Measurements from ENCODE around the gene MAP4K2. TPM values are rescaled to one million over a fixed set of nuclear protein-coding genes. Genes with fewer than 3 reads are reported as not detected.

Gene MAP4K2
- total and polyA plus RNA-seq, 2 of the 8 experiments (the other 6 are each of a cell fraction or from before 2014, with no cell fraction given) = 20.1 to 20.7 TPM

GRCh38 chr11:64813826-64814225, 10.8 kb upstream of the MAP4K2 start:
- no peak for FAIRE-seq
- Histone ChIP-seq H3K14ac (ENCODE audit: insufficient read length) (no peak overlapping the region), H3K4me1 (replicated peaks in 1 of 4; ENCODE audit: control insufficient read depth in 3 of 4, insufficient read depth in 4 of 4, low read length in 3 of 4) (peaks cover 0 to 7% (median 2%) of the 10 kb centered on the region in 4 experiments; a peak in 5 of 7 replicates), H3K9ac (replicated peaks in 1 of 4; ENCODE audit: extremely low read depth in 1 of 4, low read depth in 3 of 4, low read length in 3 of 4) (no peak overlapping the region), H3K56ac (replicated peaks; ENCODE audit: insufficient read length, low read depth, low read length) (no peak overlapping the region), H3K36me3 (ENCODE audit: control insufficient read depth in 2 of 4, insufficient read depth in 4 of 4, low read length in 3 of 4) (no peaks in the 10 kb centered on the region), H3K79me1 (ENCODE audit: low read depth, low read length) (peaks cover 2% of the 10 kb centered on the region), H2BK5ac (ENCODE audit: low read depth, low read length) (no peak overlapping the region), H3K18ac (ENCODE audit: extremely low read depth, low read length) (no peak overlapping the region), H4K5ac (ENCODE audit: insufficient read length, low read depth, low read length) (no peak overlapping the region), H2BK12ac (ENCODE audit: low read depth, low read length) (no peak overlapping the region), H3K4ac (replicated peaks; ENCODE audit: insufficient read length, low read depth, low read length) (no peak overlapping the region), H4K20me1 (replicated peaks in 1 of 2; ENCODE audit: control insufficient read depth in 1 of 2, insufficient read depth in 2 of 2, low read length in 2 of 2) (peaks cover 0 to 5% of the 10 kb centered on the region in 2 experiments), H3K23me2 (ENCODE audit: low read depth, low read length) (peaks cover 8% of the 10 kb centered on the region; the same call in 1 of the 2 replicates), H2BK15ac (ENCODE audit: low read length) (no peak overlapping the region), H4K91ac (replicated peaks; ENCODE audit: insufficient read length, low read length) (no peak overlapping the region), H3K27me3 (replicated peaks in 1 of 4; ENCODE audit: control insufficient read depth in 3 of 4, extremely low read depth in 1 of 4, insufficient read depth in 3 of 4, low read length in 3 of 4) (no peaks in the 10 kb centered on the region), H2AK5ac (ENCODE audit: low read depth, low read length) (no peak overlapping the region), H3K4me3 (ENCODE audit: extremely low read depth in 1 of 4, insufficient read depth in 2 of 4, low read depth in 3 of 4, low read length in 4 of 4) (no peak overlapping the region), H2BK20ac (ENCODE audit: low read length) (no peak overlapping the region), H3K79me2 (ENCODE audit: control insufficient read depth in 1 of 2, insufficient read depth in 2 of 2, low read length in 2 of 2) (no peaks in the 10 kb centered on the region; a peak in 1 of 4 replicates), H2AFZ (ENCODE audit: low read length) (no peak overlapping the region), H2BK120ac (replicated peaks; ENCODE audit: low read depth, low read length) (no peak overlapping the region), H3K27ac (ENCODE audit: low read depth, low read length) (no peak overlapping the region), H3K4me2 (ENCODE audit: insufficient read depth in 1 of 2, low read depth in 2 of 2, low read length in 2 of 2) (no peak overlapping the region), H3K23ac (ENCODE audit: insufficient read length) (no peak overlapping the region), H4K8ac (ENCODE audit: extremely low read depth, insufficient read depth, low read length) (no peak overlapping the region), H3K9me3 (ENCODE audit: insufficient read depth in 2 of 2, low read depth in 1 of 2, low read length in 1 of 2) (no peaks in the 10 kb centered on the region)
- CTCF ChIA-PET (ENCODE audit: partially characterized antibody) = interaction anchor here (0.6 to 1.5 kb wide), 4 partner anchors 8 to 41 kb away, joined by 3 to 5 read pairs (median 4); no protein-coding TSS in a partner anchor
- no peak for TF ChIP-seq FOSL1 (IDR thresholded peaks at IDR 0.05; ENCODE audit: insufficient read depth, low read depth, low read length)
- no peak for TF ChIP-seq CBX5 (IDR thresholded peaks at IDR 0.05; ENCODE audit: low read depth, low read length)
- no peak for TF ChIP-seq ASH2L (IDR thresholded peaks at IDR 0.05; ENCODE audit: low read length)
- TF ChIP-seq MAFK (IDR thresholded peaks at IDR 0.05; ENCODE audit: low read depth, low read length) = no peak
- TF ChIP-seq RFX5 (IDR thresholded peaks at IDR 0.05; ENCODE audit: borderline replicate concordance, low read depth, low read length) = no peak
- TF ChIP-seq HDAC6 (IDR thresholded peaks at IDR 0.05; ENCODE audit: low read depth, low read length) = no peak
- TF ChIP-seq KDM4A (IDR thresholded peaks at IDR 0.05; ENCODE audit: low read depth, low read length, severe bottlenecking) = no peak
- WGBS, 2 experiments (ENCODE audit: extremely low coverage in 1 of 2, insufficient coverage in 1 of 2, insufficient read length in 1 of 2, insufficient replicate concordance in 2 of 2, low coverage in 1 of 2, low lambda C conversion rate in 2 of 2, missing lambda C conversion rate in 1 of 2) = 93% methylated on average over 5 of the region's 5 CpGs; no CpG with 5 or more reads in 1 of the 2 experiments
- POLR2A ChIA-PET (ENCODE audit: partially characterized antibody) = no interaction called here
- DNase-seq (ENCODE audit: low read depth in 1 of 2, low spot score in 2 of 2) = no peak

Data from H1 (cell line).